Esophagus muscularis mucosa (tissue), 4 donors: ENCODE data around the gene TMCO1. TPM values are rescaled to one million over a fixed set of nuclear protein-coding genes. Genes with fewer than 3 reads are reported as not detected.
"Not testable (repeated sequence)": the region's sequence is repeated elsewhere in the genome, so short reads cannot be mapped to it uniquely, and the experiment has no call there.

Source experiments
- DNase-seq: peaks from one replicate; pipeline ENCODE4 v3.0.0-alpha.2; 2017; ENCODE audit errors: extremely low spot score
- H3K27ac ChIP-seq, 4 donors: fragments of 200-600 bp; sonication (generic); replicated peaks in 1 of 4; 1 replicate in 3 of 4; 2 replicates in 1 of 4; pipeline ENCODE4 v1.5.1; 2016 to 2019; ENCODE audit warnings: mild to moderate bottlenecking in 1 of 4
- H3K27me3 ChIP-seq, 4 donors: fragments of 200-600 bp; sonication (generic); one replicate each; pipeline versions ENCODE4 v1.5.1 to v1.6.0; 2016 to 2019
- H3K36me3 ChIP-seq, 4 donors: fragments of 200-600 bp; sonication (generic); one replicate each; pipeline ENCODE4 v1.5.1; 2016 to 2019
- H3K4me1 ChIP-seq, 4 donors: fragments of 200-600 bp; sonication (generic); one replicate each; pipeline ENCODE4 v1.5.1; 2016 to 2019
- H3K4me3 ChIP-seq, 4 donors: fragments of 200-600 bp; sonication (generic); 1 replicate in 2 of 4; 2 replicates in 2 of 4; pipeline ENCODE4 v1.5.1; 2016 to 2019; ENCODE audit warnings: mild to moderate bottlenecking in 4 of 4, moderate library complexity in 1 of 4
- H3K9me3 ChIP-seq, 4 donors: fragments of 200-600 bp; sonication (generic); 1 replicate in 3 of 4; 2 replicates in 1 of 4; pipeline ENCODE4 v1.5.1; 2016 to 2019
- EP300 ChIP-seq: sonication (generic); formaldehyde crosslinking; IDR thresholded peaks from one replicate; pipeline ENCODE4 v1.6.1; 2017; ENCODE audit warnings: antibody characterized with exemption
- POLR2A ChIP-seq: fragments of 450-650 bp; IDR thresholded peaks from one replicate; pipeline ENCODE4 v1.6.1; 2017; ENCODE audit warnings: antibody characterized with exemption, moderate library complexity, mild to moderate bottlenecking, low read depth
- POLR2AphosphoS5 ChIP-seq, 2 donors: sonication (generic); formaldehyde crosslinking; IDR thresholded peaks; one replicate each; pipeline ENCODE4 v1.6.1; 2017; ENCODE audit warnings: antibody characterized with exemption in 2 of 2
- WGBS: methylation state at CpG from one replicate; pipeline ENCODE4 v1.1.5; 2018; 5-methylcytosine and 5-hydroxymethylcytosine counted together
- intact Hi-C: fragments of 100-400 bp; cut with DNase I; formaldehyde crosslinking; loops from one replicate; pipeline ENCODE4 v1.15.1; 2023
- total RNA-seq, 4 donors: library from RNA; depleted of rRNA; stranded (reverse); fragments of >200 nt; gene quantifications; one replicate each; pipeline versions ENCODE4 v1.1.0 to v1.2.1, GENCODE V29; 2016
- TF ChIP-seq, protein P1 (sequence below), 3 experiments: fragments of 200-600 bp in 2 of 3; fragments of 450-650 bp in 1 of 3; sonication (generic) in 2 of 3; IDR thresholded peaks; one replicate each; pipeline ENCODE4 v1.5.1; 2017 to 2019; ENCODE audit warnings: antibody characterized with exemption in 3 of 3, mild to moderate bottlenecking in 2 of 3, moderate library complexity in 1 of 3

Gene TMCO1
- total RNA-seq, 4 donors from 2014 or later = 36.0 to 45.7 (median 37.8) TPM

DNA sequence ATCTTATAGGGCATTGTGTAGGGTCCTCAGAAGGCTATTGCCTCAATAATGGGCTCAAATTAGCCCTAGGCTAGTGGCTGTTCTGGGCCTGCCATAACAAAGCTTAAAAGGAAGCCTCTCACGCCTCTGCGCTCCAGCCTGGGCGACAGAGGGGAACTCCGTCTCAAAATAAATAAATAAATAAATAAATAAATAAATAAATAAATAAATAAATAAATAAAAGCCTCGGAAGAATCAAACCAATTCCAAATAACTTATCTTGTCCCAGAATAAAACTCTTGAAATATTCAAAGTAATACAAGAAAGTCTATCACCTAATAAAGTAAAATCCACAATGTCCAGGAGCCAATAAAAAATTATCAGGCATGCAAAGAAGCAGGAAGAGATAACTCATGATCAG lies 55.9 kb downstream of the TMCO1 start:
- H3K27ac ChIP-seq = no peak overlapping the region
- WGBS = 97% methylated on average over 5 of the region's 5 CpGs
- H3K9me3 ChIP-seq = no peaks in the 10 kb centered on the region
- intact Hi-C loops = no loop called here
- TF ChIP-seq POLR2A (no peak), EP300 (no peak), POLR2AphosphoS5 (IDR thresholded peaks at IDR 0.05) (no peak)
- TF ChIP-seq, protein P1, sequence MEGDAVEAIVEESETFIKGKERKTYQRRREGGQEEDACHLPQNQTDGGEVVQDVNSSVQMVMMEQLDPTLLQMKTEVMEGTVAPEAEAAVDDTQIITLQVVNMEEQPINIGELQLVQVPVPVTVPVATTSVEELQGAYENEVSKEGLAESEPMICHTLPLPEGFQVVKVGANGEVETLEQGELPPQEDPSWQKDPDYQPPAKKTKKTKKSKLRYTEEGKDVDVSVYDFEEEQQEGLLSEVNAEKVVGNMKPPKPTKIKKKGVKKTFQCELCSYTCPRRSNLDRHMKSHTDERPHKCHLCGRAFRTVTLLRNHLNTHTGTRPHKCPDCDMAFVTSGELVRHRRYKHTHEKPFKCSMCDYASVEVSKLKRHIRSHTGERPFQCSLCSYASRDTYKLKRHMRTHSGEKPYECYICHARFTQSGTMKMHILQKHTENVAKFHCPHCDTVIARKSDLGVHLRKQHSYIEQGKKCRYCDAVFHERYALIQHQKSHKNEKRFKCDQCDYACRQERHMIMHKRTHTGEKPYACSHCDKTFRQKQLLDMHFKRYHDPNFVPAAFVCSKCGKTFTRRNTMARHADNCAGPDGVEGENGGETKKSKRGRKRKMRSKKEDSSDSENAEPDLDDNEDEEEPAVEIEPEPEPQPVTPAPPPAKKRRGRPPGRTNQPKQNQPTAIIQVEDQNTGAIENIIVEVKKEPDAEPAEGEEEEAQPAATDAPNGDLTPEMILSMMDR (IDR thresholded peaks at IDR 0.05) = no peak
- H3K4me1 ChIP-seq = no peaks in the 10 kb centered on the region
- no peaks in the 10 kb centered on the region for H3K36me3 ChIP-seq
- DNase-seq = no peak
- H3K4me3 ChIP-seq = no peak overlapping the region
- peaks cover 0 to 10% (median 0%) of the 10 kb centered on the region in 4 donors for H3K27me3 ChIP-seq

DNA sequence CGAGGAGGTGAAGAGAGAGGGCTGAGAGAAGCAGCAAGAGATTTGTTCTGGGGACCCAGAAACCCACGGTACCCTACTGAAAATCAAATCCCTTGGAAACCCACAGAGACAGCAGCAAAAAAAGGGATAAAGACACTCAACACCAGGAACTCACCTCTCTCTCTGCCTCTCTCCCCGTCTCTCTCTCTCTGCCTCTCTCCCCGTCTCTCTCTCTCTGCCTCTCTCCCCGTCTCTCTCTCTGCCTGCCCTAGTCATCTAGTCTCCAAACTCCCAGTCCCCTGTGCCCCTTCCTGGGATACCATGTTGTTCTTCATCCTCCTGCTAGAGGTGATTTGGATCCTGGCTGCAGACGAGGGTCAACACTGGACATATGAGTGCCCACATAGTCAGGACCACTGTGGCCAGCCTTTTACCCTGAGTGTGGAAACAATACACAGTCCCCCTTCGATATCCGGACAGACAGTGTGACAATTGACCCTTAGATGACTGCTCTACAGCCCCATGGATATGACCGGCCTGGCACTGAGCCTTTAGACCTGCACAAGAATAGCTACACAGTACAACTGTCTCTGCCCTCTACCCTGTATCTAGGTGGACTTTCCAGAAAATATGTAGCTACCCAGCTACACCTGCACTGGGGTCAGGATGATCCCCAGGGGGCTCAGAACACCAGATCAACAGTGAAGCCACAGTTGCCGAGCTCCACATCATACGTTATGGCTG lies 60.5 kb downstream of the TMCO1 start:
- no peak for DNase-seq
- no peaks in the 10 kb centered on the region for H3K36me3 ChIP-seq
- H3K4me1 ChIP-seq = no peaks in the 10 kb centered on the region
- H3K27ac ChIP-seq = no peak overlapping the region
- TF ChIP-seq EP300 (no peak), POLR2AphosphoS5 (IDR thresholded peaks at IDR 0.05) (no peak), POLR2A (no peak)
- TF ChIP-seq, protein P1 (IDR thresholded peaks at IDR 0.05) = no peak
- no peaks in the 10 kb centered on the region for H3K9me3 ChIP-seq
- WGBS = 73% methylated on average over 11 of the region's 11 CpGs
- intact Hi-C loops = no loop called here
- peaks cover 0 to 14% (median 0%) of the 10 kb centered on the region in 4 donors for H3K27me3 ChIP-seq
- no peak overlapping the region for H3K4me3 ChIP-seq

DNA sequence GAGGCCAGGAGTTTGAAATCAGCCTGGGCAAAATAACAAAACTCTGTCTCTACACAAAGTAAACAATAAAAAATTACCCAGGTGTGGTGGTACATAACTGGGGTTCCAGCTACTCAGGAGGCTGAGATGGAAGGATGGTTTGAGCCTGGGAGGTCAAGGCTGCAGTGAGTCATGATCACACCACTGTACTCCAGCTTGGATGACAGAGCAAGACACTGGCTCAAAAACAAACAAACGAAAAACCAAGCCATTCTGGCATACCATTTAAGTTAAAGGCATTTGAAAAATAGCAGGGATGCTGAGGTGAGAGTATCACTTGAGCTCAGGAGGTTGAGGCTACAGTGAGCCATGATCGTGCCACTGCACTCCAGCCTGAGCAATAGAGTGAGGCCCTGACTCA lies 65.0 kb downstream of the TMCO1 start:
- TF ChIP-seq POLR2AphosphoS5 (IDR thresholded peaks at IDR 0.05) = no peak
- no peak for TF ChIP-seq POLR2A
- TF ChIP-seq, protein P1 (IDR thresholded peaks at IDR 0.05) = no peak
- TF ChIP-seq EP300 = no peak
- Histone ChIP-seq H3K27me3 (peaks cover 0 to 11% (median 0%) of the 10 kb centered on the region in 4 donors), H3K36me3 (no peaks in the 10 kb centered on the region), H3K9me3 (no peaks in the 10 kb centered on the region), H3K4me1 (peaks cover 0 to 7% (median 6%) of the 10 kb centered on the region in 4 donors), H3K4me3 (no peak overlapping the region), H3K27ac (no peak overlapping the region)
- WGBS = 82% methylated on average over 2 of the region's 2 CpGs
- no peak for DNase-seq
- intact Hi-C loops = no loop called here

DNA sequence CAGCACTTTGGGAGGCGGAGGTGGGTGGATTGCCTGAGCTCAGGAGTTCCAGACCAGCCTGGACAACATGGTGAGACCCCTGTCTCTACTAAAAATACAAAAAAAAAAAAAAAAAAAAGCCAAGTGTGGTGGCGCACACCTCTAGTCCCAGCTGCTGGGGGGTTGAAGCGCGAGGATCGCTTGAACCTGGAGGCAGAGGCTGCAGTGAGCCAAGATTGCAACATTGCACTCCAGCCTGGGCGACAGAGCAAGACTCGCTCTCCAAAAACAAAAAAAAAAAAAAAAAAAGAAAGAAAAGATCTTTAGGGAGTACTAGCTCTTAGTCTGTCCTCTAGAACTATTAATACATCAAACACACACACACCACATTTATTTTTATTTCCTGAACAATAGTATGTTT lies 66.7 kb downstream of the TMCO1 start:
- 96% methylated on average over 7 of the region's 7 CpGs for WGBS
- H3K4me3 ChIP-seq, intact Hi-C loops, H3K9me3 ChIP-seq, H3K27ac ChIP-seq, H3K36me3 ChIP-seq, DNase-seq, H3K27me3 ChIP-seq: not testable (repeated sequence)
- H3K4me1 ChIP-seq = peaks cover 6 to 16% (median 15%) of the 10 kb centered on the region in 4 donors

DNA sequence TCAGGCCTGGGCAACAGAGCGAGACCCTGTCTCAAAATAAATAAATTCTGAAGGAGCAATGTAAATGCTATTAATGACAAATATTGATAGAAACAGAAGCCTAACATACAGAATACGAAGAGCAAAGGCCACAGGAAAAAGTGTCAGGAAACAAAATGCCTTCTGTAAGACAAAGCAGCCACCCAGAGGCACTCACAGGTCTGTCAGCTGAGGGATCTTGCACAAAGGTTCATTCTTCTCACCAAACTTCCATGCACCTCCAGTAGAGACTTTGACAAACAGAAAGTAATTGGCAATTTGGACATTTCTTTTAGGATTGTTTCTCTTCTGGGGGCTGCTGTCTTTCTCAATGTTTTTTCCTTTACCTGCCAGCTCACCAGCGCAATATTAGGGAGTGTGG lies 69.1 kb downstream of the TMCO1 start:
- no peak overlapping the region for H3K4me3 ChIP-seq
- TF ChIP-seq POLR2AphosphoS5 (IDR thresholded peaks at IDR 0.05) (no peak), POLR2A (no peak), EP300 (no peak)
- TF ChIP-seq, protein P1 (IDR thresholded peaks at IDR 0.05) = no peak
- peaks cover 20 to 35% (median 31%) of the 10 kb centered on the region in 4 donors for H3K4me1 ChIP-seq
- 89% methylated on average over 3 of the region's 3 CpGs for WGBS
- no peak for DNase-seq
- H3K27ac ChIP-seq = no peak overlapping the region
- H3K9me3 ChIP-seq = no peaks in the 10 kb centered on the region
- intact Hi-C loops = loop anchor here (5.0 kb wide), 2 partner anchors 67 to 68 kb away; partner anchors contain the start of genes MGST3 and TMCO1
- H3K27me3 ChIP-seq = peaks cover 0 to 6% (median 0%) of the 10 kb centered on the region in 4 donors
- H3K36me3 ChIP-seq = peaks cover 0 to 1% (median 0%) of the 10 kb centered on the region in 4 donors
